Inferior parietal cortex (tissue), 1 donor: ENCODE data around the gene ITGA3.

Source experiments
- DNase-seq: peaks from one replicate; pipeline ENCODE4 v3.0.0-alpha.2; 2016; ENCODE audit errors: extremely low spot score

The ITGA3 gene

GRCh38 chr17:50072130-50072529 is 16.2 kb downstream of the ITGA3 start:
- DNase-seq: no peak

GRCh38 chr17:50072925-50073324 is 17.0 kb downstream of the ITGA3 start:
- DNase-seq: no peak

- no peak for DNase-seq
Observed at GRCh38 chr17:50074227-50074626, 18.3 kb downstream of the ITGA3 start.

GRCh38 chr17:50075446-50076032 is 19.6 kb downstream of the ITGA3 start:
- no peak for DNase-seq

GRCh38 chr17:50076221-50076590 is 20.3 kb downstream of the ITGA3 start:
- no peak for DNase-seq

GRCh38 chr17:50076591-50077235 is 20.8 kb downstream of the ITGA3 start:
- no peak for DNase-seq

- DNase-seq: no peak
Observed at GRCh38 chr17:50078430-50078829, 22.5 kb downstream of the ITGA3 start.

GRCh38 chr17:50079334-50080095 is 23.6 kb downstream of the ITGA3 start:
- no peak for DNase-seq

GRCh38 chr17:50080096-50080480 is 24.2 kb downstream of the ITGA3 start:
- DNase-seq: no peak

GRCh38 chr17:50080827-50081226 is 24.9 kb downstream of the ITGA3 start:
- no peak for DNase-seq

- DNase-seq: no peak
Observed at GRCh38 chr17:50081757-50082156, 25.8 kb downstream of the ITGA3 start.

- no peak for DNase-seq
Observed at GRCh38 chr17:50087246-50087911, 31.5 kb downstream of the ITGA3 start.

- DNase-seq: no peak
Observed at GRCh38 chr17:50087912-50088405, 32.0 kb downstream of the ITGA3 start.

- no peak for DNase-seq
Observed at GRCh38 chr17:50088952-50089825, 33.3 kb downstream of the ITGA3 start.

GRCh38 chr17:50090071-50090470 is 34.2 kb downstream of the ITGA3 start:
- no peak for DNase-seq

- no peak for DNase-seq
Observed at GRCh38 chr17:50090971-50091917, 35.3 kb downstream of the ITGA3 start.

- DNase-seq: no peak
Observed at GRCh38 chr17:50091918-50092285, 36.0 kb downstream of the ITGA3 start.

GRCh38 chr17:50093246-50093645 is 37.3 kb downstream of the ITGA3 start:
- DNase-seq: no peak

GRCh38 chr17:50093807-50094206 is 37.9 kb downstream of the ITGA3 start:
- DNase-seq: no peak

GRCh38 chr17:50094243-50094752 is 38.4 kb downstream of the ITGA3 start:
- DNase-seq: peak; percentile 99
